Body of pancreas (tissue), 4 donors: Measurements from ENCODE around the gene SLC39A3. TPM values are rescaled to one million over a fixed set of nuclear protein-coding genes. Genes with fewer than 3 reads are reported as not detected.

Experiments used
- ATAC-seq: fragments of 150-250 bp; one replicate; pipeline ENCODE4 v1.9.1; 2016
- DNase-seq, 4 donors: peaks; one replicate each; pipeline ENCODE4 v3.0.0-alpha.2; 2019
- H3K27ac ChIP-seq, 4 donors: fragments of 200-600 bp; sonication (generic); 1 replicate in 3 of 4; 2 replicates in 1 of 4; pipeline versions ENCODE4 v1.5.1 to v1.6.1; 2016 to 2019; ENCODE audit warnings: mild to moderate bottlenecking in 1 of 4, mixed read lengths in 1 of 4, moderate library complexity in 1 of 4
- H3K27me3 ChIP-seq, 2 donors: fragments of 200-600 bp; sonication (generic); one replicate each; pipeline ENCODE4 v1.6.0; 2016; ENCODE audit warnings: mild to moderate bottlenecking in 1 of 2
- H3K36me3 ChIP-seq, 2 donors: fragments of 200-600 bp; sonication (generic); replicated peaks in 1 of 2; 2 replicates each; pipeline ENCODE4 v1.5.1; 2016; ENCODE audit warnings: low read depth in 2 of 2; ENCODE audit not compliant: insufficient read depth in 1 of 2
- H3K4me1 ChIP-seq: fragments of 200-600 bp; sonication (generic); one replicate; pipeline ENCODE4 v1.6.0; 2016
- H3K4me3 ChIP-seq, 2 donors: fragments of 200-600 bp; sonication (generic); 1 replicate in 1 of 2; 2 replicates in 1 of 2; pipeline ENCODE4 v1.5.1; 2016 to 2019
- H3K9me3 ChIP-seq, 3 donors: fragments of 200-600 bp; sonication (generic); 1 replicate in 2 of 3; 2 replicates in 1 of 3; pipeline ENCODE4 v1.5.1; 2016
- CTCF ChIP-seq, 7 experiments: fragments of 450-650 bp in 4 of 7; fragments of 200-600 bp in 3 of 7; sonication (generic) in 3 of 7; IDR thresholded peaks; one replicate each; pipeline ENCODE4 v1.5.1; 2016 to 2019; ENCODE audit warnings: antibody characterized with exemption in 7 of 7
- POLR2A ChIP-seq, 3 donors: fragments of 450-650 bp; IDR thresholded peaks; one replicate each; pipeline ENCODE4 v1.6.1; 2016; ENCODE audit warnings: antibody characterized with exemption in 3 of 3, mild to moderate bottlenecking in 2 of 3
- WGBS, 2 donors: methylation state at CpG; one replicate each; pipeline ENCODE4 v1.1.5; 2017; 5-methylcytosine and 5-hydroxymethylcytosine counted together
- intact Hi-C: fragments of 100-400 bp; cut with DNase I; formaldehyde crosslinking; loops from one replicate; pipeline ENCODE4 v1.15.1; 2023
- total RNA-seq, 2 donors: library from RNA; depleted of rRNA; stranded (reverse); fragments of >200 nt; gene quantifications; one replicate each; pipeline ENCODE4 v1.1.0, GENCODE V29; 2016

The SLC39A3 gene
- total RNA-seq, 2 donors from 2014 or later, result 36.1 to 48.8 TPM

GRCh38 chr19:2702170-2703076 lies 37.4 kb downstream of the SLC39A3 start, which contains the start of gene GNG7:
GNG7 (minus strand) TSS chr19:2702694; CDS start chr19:2520688, 182,006 bp downstream.
- Histone ChIP-seq H3K36me3 (no peaks in the 10 kb centered on the region), H3K4me3 (peak within 1 kb of the TSS in 1 of 2 donors; percentile 77), H3K9me3 (no peaks in the 10 kb centered on the region), H3K27ac (peak within 1 kb of the TSS in 3 of 4 donors; percentile 4 to 67 (median 9)), H3K27me3 (no peaks in the 10 kb centered on the region), H3K4me1 (peaks cover 15% of the 10 kb centered on the region)
- DNase-seq (peak; percentile 97 to 98 (median 97)), ATAC-seq (peak; percentile 100)
- TF ChIP-seq CTCF (IDR thresholded peaks at IDR 0.05) (no peak), POLR2A (IDR thresholded peaks at IDR 0.05) (peak; percentile 55 to 65 (median 61))
- intact Hi-C loops, result no loop called here
- WGBS, 2 donors, result 2 to 3% methylated on average over 13 to 49 of the region's 77 CpGs

GRCh38 chr19:2701361-2702169 lies 38.3 kb downstream of the SLC39A3 start:
- Histone ChIP-seq H3K36me3 (no peaks in the 10 kb centered on the region), H3K4me3 (peak overlapping the region in 1 of 2 donors; percentile 77), H3K27ac (peak overlapping the region in 2 of 4 donors; percentile 9 to 47), H3K4me1 (peaks cover 15% of the 10 kb centered on the region), H3K9me3 (no peaks in the 10 kb centered on the region), H3K27me3 (no peaks in the 10 kb centered on the region)
- ATAC-seq (no peak), DNase-seq (no peak)
- intact Hi-C loops, result no loop called here
- no peak for TF ChIP-seq POLR2A (IDR thresholded peaks at IDR 0.05)
- no peak for TF ChIP-seq CTCF (IDR thresholded peaks at IDR 0.05)
- WGBS, 2 donors, result 5 to 9% methylated on average over 9 of the region's 9 CpGs

DNA sequence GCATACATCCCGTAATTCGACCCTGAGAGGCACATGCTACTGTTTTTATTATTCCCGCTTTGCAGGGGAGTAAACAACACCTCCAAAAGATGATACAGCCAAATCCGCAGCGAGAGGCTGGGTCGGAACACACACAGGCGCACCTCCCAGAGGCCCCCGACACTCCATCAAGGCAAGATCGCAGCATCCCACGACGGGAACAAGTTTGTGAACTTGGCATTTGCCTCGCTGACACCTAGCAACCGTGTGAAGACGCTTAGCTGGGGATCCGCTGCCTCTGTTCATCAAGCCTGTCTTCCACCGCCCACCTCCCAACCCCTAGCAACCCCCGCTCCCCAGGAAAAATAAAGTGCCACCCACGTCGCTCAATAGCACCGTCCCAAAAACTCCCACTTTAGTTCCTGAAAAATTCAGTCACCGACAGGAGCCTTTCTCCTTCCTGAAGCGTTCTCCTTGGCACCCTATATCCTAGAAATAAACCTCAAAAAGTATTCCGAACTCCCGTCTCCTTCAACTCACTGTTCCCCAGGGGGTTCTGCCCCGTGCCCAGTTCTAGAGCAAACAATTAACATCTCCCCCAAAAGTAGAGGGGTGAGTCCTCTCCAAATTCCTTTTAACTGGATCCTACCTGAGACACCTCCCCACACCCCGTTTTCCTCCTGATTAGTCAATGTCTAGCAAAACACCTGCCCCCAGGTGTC lies 39.0 kb downstream of the SLC39A3 start:
- TF ChIP-seq POLR2A (IDR thresholded peaks at IDR 0.05) (no peak), CTCF (IDR thresholded peaks at IDR 0.05) (no peak)
- Histone ChIP-seq H3K27me3 (no peaks in the 10 kb centered on the region), H3K9me3 (no peaks in the 10 kb centered on the region), H3K36me3 (no peaks in the 10 kb centered on the region), H3K4me1 (peaks cover 17% of the 10 kb centered on the region), H3K4me3 (no peak overlapping the region), H3K27ac (peak overlapping the region in 1 of 4 donors; percentile 47)
- 59 to 67% methylated on average over 26 of the region's 26 CpGs for WGBS, 2 donors
- no peak for ATAC-seq
- intact Hi-C loops, result no loop called here
- no peak for DNase-seq

DNA sequence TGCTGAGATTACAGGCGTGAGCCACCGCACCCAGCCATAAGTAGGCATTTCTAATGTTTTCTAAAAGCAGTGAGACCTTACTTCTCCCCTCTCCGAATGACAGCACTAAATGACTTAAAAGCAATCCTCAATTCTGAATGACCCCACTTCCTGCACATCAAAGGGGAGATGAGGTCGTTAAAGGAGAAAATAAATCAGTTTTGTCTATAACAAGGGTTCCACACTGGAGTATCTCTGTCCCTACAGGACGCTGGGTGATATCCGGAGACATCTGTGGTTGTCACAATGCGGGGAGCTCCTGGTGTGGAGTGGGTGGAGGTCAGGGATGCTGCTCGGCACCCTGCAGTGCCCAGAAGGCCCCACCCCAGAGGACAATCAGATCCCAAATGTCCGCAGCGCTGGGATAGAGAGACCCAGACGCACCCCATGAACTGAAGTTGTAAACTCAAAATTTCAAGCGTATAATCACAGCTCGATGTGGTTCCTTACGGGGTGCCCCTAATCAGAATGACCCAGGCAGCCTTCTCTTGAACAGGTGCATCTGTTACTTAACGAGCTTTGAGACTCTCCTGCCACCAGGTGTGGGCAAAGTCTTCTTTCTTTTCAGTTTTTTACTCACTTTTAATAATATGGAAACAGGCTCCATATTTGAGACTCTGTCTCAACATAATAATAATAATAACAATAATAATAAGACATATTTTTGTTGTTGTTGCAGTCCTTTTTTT lies 40.2 kb downstream of the SLC39A3 start:
- H3K4me3 ChIP-seq, result no peak overlapping the region
- WGBS, 2 donors, result 73 to 88% methylated on average over 11 to 14 of the region's 15 CpGs
- intact Hi-C loops, result no loop called here

More for the DNA sequence above, 40.2 kb downstream of the SLC39A3 start:
- Histone ChIP-seq H3K9me3 (no peaks in the 10 kb centered on the region), H3K36me3 (no peaks in the 10 kb centered on the region), H3K4me1 (peaks cover 29% of the 10 kb centered on the region), H3K27me3 (no peaks in the 10 kb centered on the region), H3K27ac (no peak overlapping the region)
- TF ChIP-seq CTCF (IDR thresholded peaks at IDR 0.05), result no peak
- ATAC-seq (no peak), DNase-seq (no peak)
